ENCODE results near the gene KANK4.

The KANK4 gene

GRCh38 chr1:62269851-62270495 is 49.3 kb downstream of the KANK4 start:
- no peak for DNase-seq
- Histone ChIP-seq H3K36me3 (no peaks in the 10 kb centered on the region), H3K4me1 (peaks cover 15% of the 10 kb centered on the region), H3K9me3 (no peaks in the 10 kb centered on the region), H3K4me3 (ENCODE audit: low read depth, low read length) (no peak overlapping the region), H3K27me3 (no peaks in the 10 kb centered on the region)
- no peak for TF ChIP-seq CTCF (IDR thresholded peaks at IDR 0.05; ENCODE audit: low read depth, low read length)

- H3K27me3 ChIP-seq = no peaks in the 10 kb centered on the region
- no peak for TF ChIP-seq CTCF (IDR thresholded peaks at IDR 0.05; ENCODE audit: low read depth, low read length)
- H3K36me3 ChIP-seq = no peaks in the 10 kb centered on the region
- no peak for DNase-seq
- no peak overlapping the region for H3K4me3 ChIP-seq (ENCODE audit: low read depth, low read length)
- peaks cover 15% of the 10 kb centered on the region for H3K4me1 ChIP-seq
- H3K9me3 ChIP-seq = no peaks in the 10 kb centered on the region
Measured at GRCh38 chr1:62269439-62269838, 49.8 kb downstream of the KANK4 start.

- Histone ChIP-seq H3K4me1 (peaks cover 15% of the 10 kb centered on the region), H3K36me3 (no peaks in the 10 kb centered on the region), H3K9me3 (no peaks in the 10 kb centered on the region), H3K4me3 (ENCODE audit: low read depth, low read length) (no peak overlapping the region), H3K27me3 (no peaks in the 10 kb centered on the region)
- DNase-seq = no peak
- no peak for TF ChIP-seq CTCF (IDR thresholded peaks at IDR 0.05; ENCODE audit: low read depth, low read length)
Measured at GRCh38 chr1:62268315-62268714, 50.9 kb downstream of the KANK4 start.

GRCh38 chr1:62265956-62266935 is 53.0 kb downstream of the KANK4 start:
- Histone ChIP-seq H3K4me3 (ENCODE audit: low read depth, low read length) (no peak overlapping the region), H3K36me3 (no peaks in the 10 kb centered on the region), H3K27me3 (no peaks in the 10 kb centered on the region), H3K4me1 (peaks cover 4% of the 10 kb centered on the region; the same call in 1 of the 2 replicates), H3K9me3 (no peaks in the 10 kb centered on the region)
- no peak for DNase-seq
- no peak for TF ChIP-seq CTCF (IDR thresholded peaks at IDR 0.05; ENCODE audit: low read depth, low read length)

- no peak overlapping the region for H3K4me3 ChIP-seq (ENCODE audit: low read depth, low read length)
- no peaks in the 10 kb centered on the region for H3K4me1 ChIP-seq
- TF ChIP-seq CTCF (IDR thresholded peaks at IDR 0.05; ENCODE audit: low read depth, low read length) = no peak
- no peak for DNase-seq
- no peaks in the 10 kb centered on the region for H3K9me3 ChIP-seq
- no peaks in the 10 kb centered on the region for H3K27me3 ChIP-seq
- no peaks in the 10 kb centered on the region for H3K36me3 ChIP-seq
Measured at GRCh38 chr1:62263814-62264353, 55.4 kb downstream of the KANK4 start.
